ENCODE measurements around the gene PCBP3.

GRCh38 chr21:45971616-45972352 lies 328.3 kb downstream of the PCBP3 start:
- TF ChIP-seq, protein P1, sequence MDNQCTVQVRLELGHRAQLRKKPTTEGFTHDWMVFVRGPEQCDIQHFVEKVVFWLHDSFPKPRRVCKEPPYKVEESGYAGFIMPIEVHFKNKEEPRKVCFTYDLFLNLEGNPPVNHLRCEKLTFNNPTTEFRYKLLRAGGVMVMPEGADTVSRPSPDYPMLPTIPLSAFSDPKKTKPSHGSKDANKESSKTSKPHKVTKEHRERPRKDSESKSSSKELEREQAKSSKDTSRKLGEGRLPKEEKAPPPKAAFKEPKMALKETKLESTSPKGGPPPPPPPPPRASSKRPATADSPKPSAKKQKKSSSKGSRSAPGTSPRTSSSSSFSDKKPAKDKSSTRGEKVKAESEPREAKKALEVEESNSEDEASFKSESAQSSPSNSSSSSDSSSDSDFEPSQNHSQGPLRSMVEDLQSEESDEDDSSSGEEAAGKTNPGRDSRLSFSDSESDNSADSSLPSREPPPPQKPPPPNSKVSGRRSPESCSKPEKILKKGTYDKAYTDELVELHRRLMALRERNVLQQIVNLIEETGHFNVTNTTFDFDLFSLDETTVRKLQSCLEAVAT (IDR thresholded peaks at IDR 0.05), result no peak
- TF ChIP-seq EP300 (IDR thresholded peaks at IDR 0.05; ENCODE audit: borderline replicate concordance in 1 of 2, control insufficient read depth in 1 of 2, low read depth in 2 of 2, low read length in 2 of 2), result no peak
- TF ChIP-seq PBX3 (IDR thresholded peaks at IDR 0.05; ENCODE audit: insufficient replicate concordance, low read depth, low read length), result no peak
- no peak for TF ChIP-seq TARDBP (IDR thresholded peaks at IDR 0.05; ENCODE audit: borderline replicate concordance)
- no peak for TF ChIP-seq IKZF1 (conservative IDR thresholded peaks at IDR 0.05)
- no peak for TF ChIP-seq ETV6 (conservative IDR thresholded peaks at IDR 0.05 in 1 of 2, IDR thresholded peaks at IDR 0.05 in 1 of 2; ENCODE audit: borderline replicate concordance in 1 of 2, low read depth in 1 of 2)
- TF ChIP-seq, protein P2, sequence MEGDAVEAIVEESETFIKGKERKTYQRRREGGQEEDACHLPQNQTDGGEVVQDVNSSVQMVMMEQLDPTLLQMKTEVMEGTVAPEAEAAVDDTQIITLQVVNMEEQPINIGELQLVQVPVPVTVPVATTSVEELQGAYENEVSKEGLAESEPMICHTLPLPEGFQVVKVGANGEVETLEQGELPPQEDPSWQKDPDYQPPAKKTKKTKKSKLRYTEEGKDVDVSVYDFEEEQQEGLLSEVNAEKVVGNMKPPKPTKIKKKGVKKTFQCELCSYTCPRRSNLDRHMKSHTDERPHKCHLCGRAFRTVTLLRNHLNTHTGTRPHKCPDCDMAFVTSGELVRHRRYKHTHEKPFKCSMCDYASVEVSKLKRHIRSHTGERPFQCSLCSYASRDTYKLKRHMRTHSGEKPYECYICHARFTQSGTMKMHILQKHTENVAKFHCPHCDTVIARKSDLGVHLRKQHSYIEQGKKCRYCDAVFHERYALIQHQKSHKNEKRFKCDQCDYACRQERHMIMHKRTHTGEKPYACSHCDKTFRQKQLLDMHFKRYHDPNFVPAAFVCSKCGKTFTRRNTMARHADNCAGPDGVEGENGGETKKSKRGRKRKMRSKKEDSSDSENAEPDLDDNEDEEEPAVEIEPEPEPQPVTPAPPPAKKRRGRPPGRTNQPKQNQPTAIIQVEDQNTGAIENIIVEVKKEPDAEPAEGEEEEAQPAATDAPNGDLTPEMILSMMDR (IDR thresholded peaks at IDR 0.05 in 2 of 3, conservative IDR thresholded peaks at IDR 0.05 in 1 of 3; ENCODE audit: control insufficient read depth in 2 of 3, extremely low read depth in 1 of 3, insufficient read depth in 1 of 3, low read depth in 3 of 3, low read length in 3 of 3), result no peak

All from GM12878 (cell line).